ENCODE measurements around the gene TBC1D16.

The TBC1D16 gene

GRCh38 chr17:79992649-79993389 is 42.9 kb downstream of the TBC1D16 start:
- intact Hi-C loops (cut with DNase I; ENCODE audit: low total_unique reads): loop anchor here (5.0 kb wide), 1 partner anchor 246 kb away; no protein-coding TSS in a partner anchor

GRCh38 chr17:79991924-79992648 is 43.6 kb downstream of the TBC1D16 start:
- TF ChIP-seq CTCF (IDR thresholded peaks at IDR 0.05): peak in 1 of 2 experiments; percentile 36
- Histone ChIP-seq H3K27me3 (peaks cover 0 to 26% of the 10 kb centered on the region in 2 donors), H3K9me3 (no peaks in the 10 kb centered on the region), H3K27ac (no peak overlapping the region), H3K4me3 (peak overlapping the region in 1 of 2 donors; percentile 44), H3K4me1 (peaks cover 0 to 49% (median 22%) of the 10 kb centered on the region in 4 donors), H3K36me3 (no peaks in the 10 kb centered on the region)
- intact Hi-C loops (cut with DNase I; ENCODE audit: low total_unique reads): loop anchor here (2.0 to 5.0 kb wide), 2 partner anchors 203 to 245 kb away; no protein-coding TSS in a partner anchor
- DNase-seq: no peak

More at GRCh38 chr17:79992649-79993389, 42.9 kb downstream of the TBC1D16 start:
- Histone ChIP-seq H3K4me1 (peaks cover 0 to 42% (median 20%) of the 10 kb centered on the region in 4 donors), H3K4me3 (no peak overlapping the region), H3K27ac (no peak overlapping the region), H3K27me3 (peaks cover 0 to 26% of the 10 kb centered on the region in 2 donors), H3K9me3 (no peaks in the 10 kb centered on the region), H3K36me3 (no peaks in the 10 kb centered on the region)
- no peak for TF ChIP-seq CTCF (IDR thresholded peaks at IDR 0.05)
- DNase-seq: no peak

GRCh38 chr17:79991140-79991923 is 44.3 kb downstream of the TBC1D16 start:
- H3K27ac ChIP-seq: no peak overlapping the region
- intact Hi-C loops (cut with DNase I; ENCODE audit: low total_unique reads): loop anchor here (2.0 to 5.0 kb wide), 2 partner anchors 203 to 244 kb away; no protein-coding TSS in a partner anchor
- peak in 1 of 2 donors; percentile 79 for DNase-seq
- peak; percentile 5 to 69 for TF ChIP-seq CTCF (IDR thresholded peaks at IDR 0.05)
- H3K36me3 ChIP-seq: no peaks in the 10 kb centered on the region
- H3K4me3 ChIP-seq: peak overlapping the region in 1 of 2 donors; percentile 44
- H3K9me3 ChIP-seq: no peaks in the 10 kb centered on the region
- peaks cover 0 to 26% of the 10 kb centered on the region in 2 donors for H3K27me3 ChIP-seq
- peaks cover 0 to 50% (median 22%) of the 10 kb centered on the region in 4 donors for H3K4me1 ChIP-seq

GRCh38 chr17:79990704-79991103 is 45.0 kb downstream of the TBC1D16 start:
- Histone ChIP-seq H3K4me1 (peaks cover 0 to 50% (median 22%) of the 10 kb centered on the region in 4 donors), H3K27me3 (peaks cover 0 to 26% of the 10 kb centered on the region in 2 donors), H3K36me3 (no peaks in the 10 kb centered on the region), H3K27ac (no peak overlapping the region), H3K9me3 (no peaks in the 10 kb centered on the region), H3K4me3 (no peak overlapping the region)
- DNase-seq: no peak
- intact Hi-C loops (cut with DNase I; ENCODE audit: low total_unique reads): loop anchor here (2.0 to 5.0 kb wide), 2 partner anchors 202 to 243 kb away; no protein-coding TSS in a partner anchor
- no peak for TF ChIP-seq CTCF (IDR thresholded peaks at IDR 0.05)

- intact Hi-C loops (cut with DNase I; ENCODE audit: low total_unique reads): loop anchor here (2.0 to 5.0 kb wide), 2 partner anchors 201 to 243 kb away; no protein-coding TSS in a partner anchor
- H3K36me3 ChIP-seq: no peaks in the 10 kb centered on the region
- H3K4me3 ChIP-seq: no peak overlapping the region
- peaks cover 0 to 26% of the 10 kb centered on the region in 2 donors for H3K27me3 ChIP-seq
- no peak for DNase-seq
- no peak for TF ChIP-seq CTCF (IDR thresholded peaks at IDR 0.05)
- peaks cover 0 to 50% (median 22%) of the 10 kb centered on the region in 4 donors for H3K4me1 ChIP-seq
- no peak overlapping the region for H3K27ac ChIP-seq
- no peaks in the 10 kb centered on the region for H3K9me3 ChIP-seq
Observed at GRCh38 chr17:79990051-79990592, 45.5 kb downstream of the TBC1D16 start.
